HepG2 (cell line): ENCODE data around the gene DMPK. TPM values are rescaled to one million over a fixed set of nuclear protein-coding genes. Genes with fewer than 3 reads are reported as not detected.

Experiments
- ATRX ChIP-seq: sonication (generic); formaldehyde crosslinking; IDR thresholded peaks from 2 replicates; pipeline ENCODE4 v1.4.0; 2020; ENCODE audit warnings: missing genetic modification reagents, borderline replicate concordance
- BRD4 ChIP-seq: sonication (generic); formaldehyde crosslinking; IDR thresholded peaks from 2 replicates; pipeline ENCODE4 v1.4.0; 2020; ENCODE audit warnings: missing genetic modification reagents
- CHD2 ChIP-seq: IDR thresholded peaks from 2 replicates; pipeline ENCODE4 v1.6.1; 2011; ENCODE audit warnings: low read depth, low read length, improper control_type of control experiment
- DBP ChIP-seq: sonication (generic); formaldehyde crosslinking; IDR thresholded peaks from 2 replicates; pipeline ENCODE4 v1.4.0; 2020; ENCODE audit warnings: missing genetic modification reagents; ENCODE audit errors: not compliant biosample characterization
- HMG20A ChIP-seq: IDR thresholded peaks from 2 replicates; pipeline ENCODE4 v1.6.1; 2016; ENCODE audit warnings: borderline replicate concordance
- IKZF4 ChIP-seq: sonication (generic); formaldehyde crosslinking; IDR thresholded peaks from 2 replicates; pipeline ENCODE4 v1.5.1; 2020; ENCODE audit warnings: borderline replicate concordance, mild to moderate bottlenecking, low read depth, missing genetic modification reagents; ENCODE audit errors: not compliant biosample characterization
- IKZF5 ChIP-seq: IDR thresholded peaks from 2 replicates; pipeline ENCODE4 v1.6.1; 2018; ENCODE audit warnings: missing genetic modification reagents, mild to moderate bottlenecking, missing compliant biosample characterization
- MXD4 ChIP-seq: IDR thresholded peaks from 2 replicates; pipeline ENCODE4 v1.6.1; 2016; ENCODE audit warnings: mild to moderate bottlenecking, missing biosample characterization, missing genetic modification reagents
- SP140L ChIP-seq: sonication (generic); formaldehyde crosslinking; IDR thresholded peaks from 2 replicates; pipeline ENCODE4 v1.4.0; 2020; ENCODE audit warnings: missing genetic modification reagents, borderline replicate concordance
- THAP8 ChIP-seq: sonication (generic); formaldehyde crosslinking; IDR thresholded peaks from 2 replicates; pipeline ENCODE4 v1.5.1; 2020; ENCODE audit warnings: missing genetic modification reagents, mild to moderate bottlenecking, borderline replicate concordance
- TRIM22 ChIP-seq: fragments of 450-650 bp; IDR thresholded peaks from 2 replicates; pipeline ENCODE4 v1.6.1; 2017
- USF2 ChIP-seq, 2 experiments: sonication (generic) in 1 of 2; formaldehyde crosslinking in 1 of 2; IDR thresholded peaks; 2 replicates each; pipeline versions ENCODE4 v1.5.1 to v1.6.1; 2011 to 2020; ENCODE audit warnings: borderline replicate concordance in 1 of 2, low read depth in 1 of 2, low read length in 1 of 2, mild to moderate bottlenecking in 1 of 2, missing genetic modification reagents in 1 of 2, moderate library complexity in 1 of 2
- WIZ ChIP-seq: sonication (generic); formaldehyde crosslinking; IDR thresholded peaks from 2 replicates; pipeline ENCODE4 v1.5.1; 2020; ENCODE audit warnings: mild to moderate bottlenecking, missing genetic modification reagents
- ZBTB10 ChIP-seq: sonication (generic); formaldehyde crosslinking; IDR thresholded peaks from 2 replicates; pipeline ENCODE4 v1.4.0; 2020; ENCODE audit warnings: missing genetic modification reagents, borderline replicate concordance
- ZBTB44 ChIP-seq: sonication (generic); formaldehyde crosslinking; IDR thresholded peaks from 2 replicates; pipeline ENCODE4 v1.4.0; 2020; ENCODE audit warnings: missing genetic modification reagents
- ZC3H4 ChIP-seq: sonication (generic); formaldehyde crosslinking; IDR thresholded peaks from 2 replicates; pipeline ENCODE4 v1.4.0; 2020; ENCODE audit warnings: missing genetic modification reagents, borderline replicate concordance
- polyA plus RNA-seq, 8 experiments: library from polyadenylated mRNA; depleted of rRNA in 3 of 8; stranded (reverse) in 7 of 8; unstranded in 1 of 8; fragments of >200 nt; fragmentation: Illumina TruSeq in 4 of 8; extraction: Trizol in 4 of 8; gene quantifications; 2 replicates each; pipeline versions ENCODE4 v1.2.1 to v1.2.3, GENCODE V29; 2011 to 2016; ENCODE audit warnings: low read depth in 4 of 8, missing spikeins in 1 of 8, mixed read lengths in 1 of 8; ENCODE audit not compliant: insufficient read depth in 1 of 8
- total RNA-seq, 5 experiments: library from RNA; depleted of rRNA; stranded (reverse); fragments of >200 nt; fragmentation: Illumina TruSeq; extraction: Trizol; gene quantifications; 2 replicates each; pipeline ENCODE4 v1.2.3, GENCODE V29; 2016; ENCODE audit warnings: low read depth in 1 of 5

DMPK gene
- total and polyA plus RNA-seq, 2 of the 13 experiments (the other 11 are each of a cell fraction or from before 2014, with no cell fraction given), result 5.3 to 8.8 TPM

- TF ChIP-seq ZBTB10 (peak; percentile 88), IKZF4 (CRISPR knock-in tag) (no peak), BRD4 (CRISPR knock-in tag) (peak; percentile 85), HMG20A (no peak; the same call in 1 of the 2 replicates), DBP (CRISPR knock-in tag) (peak; percentile 14), MXD4 (CRISPR knock-in tag) (no peak), USF2 (IDR thresholded peaks at IDR 0.05; ENCODE audit: low read depth, low read length) (no peak), USF2 (CRISPR knock-in tag; IDR thresholded peaks at IDR 0.05; ENCODE audit: borderline replicate concordance) (0 out of 2 replicates have a peak, but pooled peaks have one; percentile 7), IKZF5 (peak; percentile 90), ZBTB44 (CRISPR knock-in tag) (no peak), THAP8 (no peak; the same call in 1 of the 2 replicates), ATRX (CRISPR knock-in tag) (no peak), CHD2 (peak; percentile 64; the same call in 1 of the 2 replicates), WIZ (CRISPR knock-in tag) (no peak), SP140L (CRISPR knock-in tag) (no peak), ZC3H4 (CRISPR knock-in tag) (no peak), TRIM22 (no peak)
These were observed 13.1 kb downstream of the DMPK start, which contains the start of gene SIX5 (continued) for GRCh38 chr19:45768984-45769782.
